Activated CD8-positive, alpha-beta memory T cell treated with anti-CD3 and anti-CD28 coated beads for 48 hours (primary cell): ENCODE results near the gene CERS6.
"Not testable (repeated sequence)": the region's sequence is repeated elsewhere in the genome, so short reads cannot be mapped to it uniquely, and the experiment has no call there.

Experiments
- DNase-seq, 3 experiments: peaks; one replicate each; pipeline ENCODE4 v3.0.0-alpha.2; 2020; ENCODE audit warnings: low read depth in 2 of 3, low spot score in 2 of 3

CERS6 gene

DNA sequence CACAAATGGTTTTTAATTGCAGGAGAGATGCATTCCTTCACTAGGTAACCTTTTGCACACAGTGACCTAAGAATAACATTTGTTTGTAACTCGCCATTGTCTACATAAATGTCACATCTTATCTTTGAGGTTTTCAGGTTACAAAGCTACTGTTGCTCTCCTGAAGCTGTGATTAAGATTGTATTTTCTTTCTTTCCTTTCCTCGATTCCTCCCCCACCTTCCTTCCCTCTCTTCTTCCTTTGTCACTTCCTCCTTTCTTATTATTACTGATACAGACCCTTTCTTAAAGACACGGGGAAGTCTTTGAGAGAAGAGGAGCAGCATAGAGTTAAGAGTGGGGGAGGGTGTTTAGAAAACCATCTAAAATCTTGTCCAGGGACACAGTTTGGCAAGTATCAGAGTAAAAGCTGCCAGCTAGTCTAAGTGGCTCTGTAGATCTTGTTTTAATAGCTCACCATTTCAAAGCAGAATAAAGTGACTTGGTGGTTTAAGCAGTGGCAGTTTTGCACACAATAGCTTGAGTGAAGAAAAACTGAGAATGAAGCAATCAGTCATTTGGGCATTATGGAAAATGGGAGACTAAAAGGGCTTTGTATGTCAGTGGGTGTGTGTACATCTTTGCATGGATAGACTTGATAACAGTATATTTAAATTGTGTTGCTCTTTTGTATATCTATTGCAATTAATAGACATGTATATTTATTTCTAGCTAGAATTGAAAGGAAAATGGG, 10.9 kb downstream of the CERS6 start:
- no peak for DNase-seq

DNA sequence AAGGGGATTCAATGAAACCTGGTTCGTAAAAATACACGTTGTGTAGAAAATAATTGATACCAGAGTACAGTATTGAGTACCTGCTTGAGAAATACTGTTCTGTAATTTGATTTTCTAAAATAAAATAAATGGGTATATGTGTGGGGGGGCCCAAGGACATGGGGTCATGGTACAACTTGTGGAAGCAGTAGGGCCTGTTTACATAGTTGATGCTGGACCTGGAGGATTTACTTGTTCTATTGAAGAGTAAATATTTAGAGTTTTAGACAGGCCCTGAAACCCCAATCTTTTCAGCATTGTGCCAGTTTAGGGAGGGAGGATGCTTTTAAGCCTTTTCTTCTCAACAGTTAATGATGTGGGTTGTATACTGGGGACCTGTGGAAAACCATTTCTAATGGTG, 11.7 kb downstream of the CERS6 start:
- no peak for DNase-seq

DNA sequence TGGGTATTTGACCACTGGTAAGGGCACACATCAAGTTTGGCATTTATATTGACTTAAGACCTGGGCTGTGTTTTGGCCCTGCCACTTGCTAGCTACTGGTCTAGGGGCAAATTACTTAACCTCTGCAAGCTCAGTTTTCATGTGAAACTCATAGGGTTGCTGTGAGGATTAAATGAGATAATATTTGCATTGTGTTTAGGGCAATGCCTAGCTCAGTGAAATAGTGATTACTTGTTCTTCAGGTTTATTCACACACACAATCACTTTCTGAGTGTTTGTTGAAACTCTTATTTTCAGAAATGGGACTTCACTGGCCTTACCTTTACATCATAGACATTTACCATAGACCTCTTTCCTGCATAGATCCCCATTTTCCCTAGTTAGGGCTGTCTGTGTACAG, 12.3 kb downstream of the CERS6 start:
- DNase-seq: no peak

DNA sequence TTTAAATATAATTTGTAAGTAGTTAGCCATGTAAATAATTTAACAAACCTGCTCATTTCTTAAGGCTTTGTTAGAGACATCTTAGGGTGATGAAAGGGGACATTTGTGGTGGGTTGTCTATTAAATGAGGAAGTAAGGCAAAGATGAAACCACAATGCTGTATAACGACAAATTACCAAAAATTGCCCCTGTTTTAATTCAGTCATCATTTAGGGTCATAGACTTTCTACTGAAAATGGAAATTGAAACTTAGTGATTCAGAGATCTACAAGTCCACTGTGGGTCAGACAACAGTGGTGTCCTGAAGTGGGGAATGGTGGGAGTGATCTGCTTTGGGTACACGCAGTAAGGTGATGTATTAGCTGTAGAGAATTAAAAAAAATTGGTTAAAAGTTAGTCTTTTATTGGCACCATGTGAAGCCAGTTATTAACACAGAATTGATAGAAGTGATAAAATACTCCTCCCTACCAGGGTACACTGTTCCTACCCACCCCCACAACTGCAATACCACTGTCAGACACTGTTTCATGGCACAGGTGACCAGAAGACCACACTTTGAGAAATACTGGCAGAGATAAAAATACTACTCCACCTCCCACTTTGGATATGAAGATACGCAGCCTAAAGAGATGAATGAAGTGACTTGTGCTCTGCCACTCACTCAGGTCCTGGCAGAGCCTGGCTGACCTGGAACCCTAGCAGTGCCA, 13.4 kb downstream of the CERS6 start:
- DNase-seq: no peak

DNA sequence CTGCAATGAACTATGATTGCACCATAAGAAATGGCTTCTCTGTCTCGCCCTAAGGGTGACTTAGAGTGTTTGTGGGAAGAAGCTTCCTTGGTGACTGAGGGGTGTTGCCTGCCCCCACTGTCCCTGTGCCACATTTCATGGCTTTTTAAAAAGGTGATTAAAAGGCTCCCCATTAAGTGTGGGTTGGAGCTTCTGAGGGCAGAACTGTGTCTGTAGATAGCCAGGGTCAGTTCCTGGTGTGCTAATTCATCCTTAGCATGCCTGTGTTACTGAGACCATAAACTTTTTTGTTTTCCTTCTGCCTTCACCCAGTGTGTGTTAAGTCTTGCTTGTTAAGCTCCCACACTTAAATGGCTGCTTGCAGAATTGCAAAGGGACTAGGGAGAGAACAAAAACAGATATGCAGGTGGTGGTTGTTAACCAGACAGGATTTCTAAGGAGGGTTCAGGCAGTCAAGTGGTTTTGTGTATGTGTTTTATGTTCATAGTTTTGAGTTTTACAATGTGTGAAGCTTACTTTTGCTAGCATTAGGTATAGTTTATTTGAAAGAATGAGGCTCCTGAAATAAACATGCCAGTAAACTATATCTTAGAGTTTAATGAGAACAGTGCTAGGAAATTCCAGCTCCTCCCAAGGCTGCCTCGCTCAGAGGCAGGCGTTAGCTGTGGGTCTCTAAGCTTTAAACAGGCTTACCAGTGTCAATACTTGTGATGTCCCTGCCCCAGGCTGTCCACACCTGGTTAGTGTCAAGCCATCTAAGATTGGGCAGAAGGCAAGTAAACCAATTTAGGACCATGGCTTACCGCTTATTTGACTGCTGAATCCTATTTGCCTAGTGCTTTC, 14.5 kb downstream of the CERS6 start:
- DNase-seq: no peak

DNA sequence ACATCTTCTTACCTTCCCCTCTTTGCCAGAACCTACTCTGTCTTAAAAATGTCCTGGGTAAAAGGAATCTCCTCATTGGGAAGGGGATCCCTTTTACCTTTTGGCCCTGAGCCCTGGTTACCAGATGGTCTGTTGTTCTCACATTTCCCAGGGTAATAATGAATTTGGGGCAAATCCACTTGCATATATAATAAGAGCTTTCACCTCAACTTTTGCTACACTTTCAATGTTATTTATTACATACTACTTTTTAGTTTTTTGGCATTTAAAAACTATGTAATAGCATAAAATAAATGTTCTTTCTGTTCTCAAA, 15.0 kb downstream of the CERS6 start:
- no peak for DNase-seq

DNA sequence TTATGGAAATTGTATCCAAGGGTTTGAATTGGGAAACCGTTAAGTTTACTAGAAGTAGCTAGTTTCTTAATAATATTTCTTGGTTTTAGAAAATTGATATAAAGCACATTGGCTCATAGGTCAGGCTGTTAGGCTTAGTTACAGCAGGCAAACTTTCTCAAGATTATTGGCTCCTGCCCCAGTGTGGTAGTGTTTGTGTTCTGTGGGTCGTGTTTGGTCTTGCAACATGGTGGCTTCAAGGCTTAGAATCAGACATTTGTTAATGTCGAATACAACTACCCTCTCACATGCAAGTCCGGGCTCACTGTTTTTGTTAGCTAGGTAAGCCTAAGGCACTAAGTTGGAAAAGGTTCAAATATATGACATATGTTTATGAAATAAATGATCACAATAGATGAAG, 19.6 kb downstream of the CERS6 start:
- no peak for DNase-seq

DNA sequence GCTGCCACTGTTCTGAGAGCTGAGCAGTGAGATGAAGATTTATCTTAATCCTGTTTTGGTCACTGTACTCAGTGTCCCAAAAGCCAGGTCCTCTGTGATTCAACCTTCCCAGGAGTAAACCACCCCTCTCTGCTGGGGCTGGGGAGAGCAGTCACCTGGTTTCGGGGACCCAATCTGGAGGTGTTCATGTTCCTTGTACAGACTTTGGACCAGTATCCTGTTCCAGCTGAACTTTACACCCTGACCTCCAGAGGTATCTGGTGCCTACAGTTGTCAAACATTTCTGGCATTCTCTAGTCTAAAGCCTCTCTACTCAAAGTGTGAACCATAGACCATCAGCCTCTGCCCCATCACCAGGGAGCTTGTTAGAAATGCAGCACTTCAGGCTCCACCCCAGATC, 22.1 kb downstream of the CERS6 start:
- no peak for DNase-seq

DNA sequence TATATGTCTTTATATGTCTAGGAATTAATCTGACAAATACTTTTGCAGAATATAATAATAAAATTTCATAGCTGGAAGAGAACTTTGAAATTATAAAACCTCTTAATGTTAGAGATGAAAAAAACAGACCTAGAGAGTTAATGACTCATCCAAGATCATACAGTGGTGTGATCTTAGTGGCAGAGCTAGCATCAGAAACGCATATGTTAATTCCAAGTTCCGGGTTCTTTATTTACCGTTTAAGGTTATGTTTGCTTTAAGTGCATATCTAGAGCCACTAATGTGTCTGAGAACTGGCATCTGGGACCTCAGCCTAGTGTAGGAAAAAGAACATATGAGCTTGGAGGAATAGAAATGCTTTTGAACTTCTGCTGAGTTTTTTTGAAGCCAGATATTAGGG, 24.3 kb downstream of the CERS6 start:
- no peak for DNase-seq

DNA sequence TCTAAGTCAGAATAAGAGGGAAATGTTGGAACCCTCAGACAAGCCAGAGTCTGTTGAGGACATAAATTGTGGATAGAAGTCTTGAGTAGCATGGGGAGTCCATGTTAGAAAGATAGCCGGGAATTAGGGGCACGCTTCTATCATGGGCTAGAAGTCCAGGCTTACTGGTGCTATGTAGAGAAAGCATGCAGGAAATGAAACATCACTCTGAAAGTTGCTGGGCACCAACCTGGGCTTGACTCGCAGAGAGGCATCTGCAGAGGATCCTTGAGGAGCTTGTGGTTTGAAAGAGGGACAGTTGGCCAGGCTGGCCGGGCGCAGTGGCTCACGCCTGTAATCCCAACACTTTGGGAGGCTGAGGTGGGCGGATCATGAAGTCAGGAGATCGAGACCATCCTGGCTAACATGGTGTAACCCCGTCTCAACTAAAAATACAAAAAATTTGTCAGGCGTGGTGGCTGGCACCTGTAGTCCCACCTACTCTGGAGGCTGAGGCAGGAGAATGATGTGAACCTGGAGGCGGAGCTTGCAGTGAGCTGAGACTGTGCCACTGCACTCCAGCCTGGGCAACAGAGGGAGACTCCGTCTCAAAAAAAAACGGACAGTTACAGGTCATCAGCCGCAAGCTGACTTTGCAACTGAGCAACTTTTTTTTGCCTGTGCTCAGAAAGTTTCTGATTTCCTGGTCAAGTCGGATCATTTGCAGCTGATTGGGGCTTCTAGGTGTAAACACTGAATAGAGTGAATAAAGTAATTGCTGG, 24.9 kb downstream of the CERS6 start:
- no peak for DNase-seq

DNA sequence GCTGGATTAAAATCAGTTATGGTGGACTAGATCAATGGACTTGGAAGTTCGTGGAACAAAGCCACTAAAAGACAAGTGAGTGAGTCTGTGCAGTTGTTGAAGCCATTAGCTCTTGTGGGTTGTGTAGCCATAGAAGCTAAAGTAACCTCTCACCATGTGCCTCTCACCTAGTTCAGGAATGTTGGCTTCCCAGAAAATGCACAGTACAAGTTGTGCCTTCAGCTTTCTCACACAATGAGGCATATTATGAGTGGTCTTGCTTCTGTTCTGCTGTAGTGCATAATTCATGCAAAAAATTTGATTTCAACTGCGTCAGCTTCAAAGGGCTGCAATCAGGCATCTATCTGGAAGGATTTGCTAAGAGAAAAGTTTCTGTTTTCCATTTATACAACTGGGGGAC, 26.2 kb downstream of the CERS6 start:
- no peak for DNase-seq

DNA sequence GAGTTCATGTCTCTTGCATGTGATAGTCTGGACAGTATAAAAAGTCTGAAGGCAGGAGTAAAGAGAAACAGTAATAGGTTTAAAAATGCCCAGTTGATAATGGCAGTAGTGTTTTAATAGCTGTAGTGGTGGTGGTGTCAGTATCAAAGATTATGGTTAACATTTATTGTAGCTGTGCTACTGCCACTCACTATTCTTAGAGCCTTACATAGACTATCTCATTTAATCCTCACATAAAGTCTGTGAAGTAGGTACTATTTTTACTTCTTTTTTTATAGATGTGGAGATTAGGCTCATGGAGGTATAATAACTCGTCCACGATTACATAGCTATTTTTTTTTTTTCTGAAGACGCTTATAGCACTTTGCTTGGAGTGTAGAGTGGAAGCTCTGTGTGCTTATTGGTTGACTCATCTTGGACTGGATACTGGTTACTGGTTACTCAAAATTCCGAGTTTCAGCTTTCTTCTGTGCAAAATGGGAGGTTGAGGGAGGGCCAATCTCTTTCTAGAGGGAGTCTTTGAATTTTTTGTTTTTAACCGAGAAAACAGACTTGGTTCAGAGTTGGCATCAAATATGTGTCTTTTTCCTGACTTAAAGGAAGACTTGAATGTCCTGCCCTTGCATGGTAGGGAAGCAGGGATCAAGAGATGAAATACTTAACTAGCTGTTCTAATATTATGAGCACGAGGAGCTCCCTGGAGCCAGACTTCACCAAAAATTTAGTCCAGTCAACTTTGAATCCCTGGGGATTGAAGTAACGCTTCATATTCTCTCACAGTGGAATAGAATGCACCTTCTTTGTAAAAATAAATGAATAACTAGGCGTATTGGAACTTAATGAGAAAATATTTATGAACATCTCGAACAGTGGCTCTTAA, 27.1 kb downstream of the CERS6 start:
- DNase-seq: no peak

DNA sequence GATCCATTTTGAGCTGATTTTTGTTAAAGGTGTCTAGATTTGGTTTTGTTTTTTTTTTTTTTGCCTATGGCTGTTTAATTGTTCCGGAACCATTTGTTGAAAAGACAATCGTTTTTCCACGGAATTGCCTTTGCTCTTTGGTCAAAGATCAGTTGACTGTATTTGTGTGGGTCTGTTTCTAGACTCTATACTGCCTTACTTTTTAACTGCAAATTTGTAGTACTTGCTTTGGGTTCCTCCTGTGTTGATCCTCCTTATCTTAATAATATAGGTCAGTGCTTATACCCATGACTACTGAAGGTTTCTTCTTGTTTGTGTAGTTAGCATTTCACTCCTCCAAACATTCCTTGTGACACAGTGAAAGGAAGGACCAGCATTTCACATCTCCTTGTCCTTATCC, 30.4 kb downstream of the CERS6 start:
- no peak for DNase-seq

DNA sequence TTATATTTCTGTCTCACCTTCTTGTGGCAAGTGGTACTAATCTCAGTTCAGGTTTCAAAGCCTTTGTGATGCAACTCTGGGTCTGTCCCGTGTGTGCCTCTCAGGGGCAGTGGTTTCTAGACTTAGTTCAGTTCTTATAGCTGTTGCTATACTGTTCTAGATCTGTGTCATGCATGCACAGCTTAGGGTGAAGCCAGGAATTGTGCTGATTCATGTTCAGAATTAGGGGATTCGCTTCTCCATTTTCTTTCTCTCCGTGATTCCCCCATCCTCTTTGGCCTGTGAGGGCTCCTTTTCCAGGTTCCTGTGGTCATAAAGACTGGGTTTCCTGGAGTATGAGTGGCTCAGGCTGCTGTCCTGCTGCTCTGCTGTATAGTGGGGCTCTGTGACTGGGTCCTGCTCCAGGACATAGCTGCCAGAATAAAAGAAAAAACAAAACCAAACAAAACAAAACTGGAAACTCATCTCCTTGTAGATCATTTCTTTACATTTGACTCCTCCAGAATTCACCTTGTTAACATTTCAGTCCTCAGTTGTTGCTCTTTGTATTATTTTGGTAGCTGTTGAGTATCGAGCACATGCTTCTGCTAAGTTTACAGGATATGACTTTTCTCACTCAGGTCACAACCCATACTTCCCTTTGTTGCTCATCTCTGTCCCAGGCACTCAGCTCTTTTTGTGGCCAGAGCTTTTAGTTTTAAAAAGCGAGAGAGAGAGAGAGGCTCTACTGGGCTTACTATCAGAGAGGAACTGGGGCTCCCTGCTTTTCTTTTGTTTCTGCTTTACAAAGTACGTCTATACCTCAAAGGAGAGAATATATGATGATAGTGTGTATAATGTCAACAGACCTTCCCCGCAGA, 34.2 kb downstream of the CERS6 start:
- DNase-seq: peak in 1 of 3 experiments; percentile 11

DNA sequence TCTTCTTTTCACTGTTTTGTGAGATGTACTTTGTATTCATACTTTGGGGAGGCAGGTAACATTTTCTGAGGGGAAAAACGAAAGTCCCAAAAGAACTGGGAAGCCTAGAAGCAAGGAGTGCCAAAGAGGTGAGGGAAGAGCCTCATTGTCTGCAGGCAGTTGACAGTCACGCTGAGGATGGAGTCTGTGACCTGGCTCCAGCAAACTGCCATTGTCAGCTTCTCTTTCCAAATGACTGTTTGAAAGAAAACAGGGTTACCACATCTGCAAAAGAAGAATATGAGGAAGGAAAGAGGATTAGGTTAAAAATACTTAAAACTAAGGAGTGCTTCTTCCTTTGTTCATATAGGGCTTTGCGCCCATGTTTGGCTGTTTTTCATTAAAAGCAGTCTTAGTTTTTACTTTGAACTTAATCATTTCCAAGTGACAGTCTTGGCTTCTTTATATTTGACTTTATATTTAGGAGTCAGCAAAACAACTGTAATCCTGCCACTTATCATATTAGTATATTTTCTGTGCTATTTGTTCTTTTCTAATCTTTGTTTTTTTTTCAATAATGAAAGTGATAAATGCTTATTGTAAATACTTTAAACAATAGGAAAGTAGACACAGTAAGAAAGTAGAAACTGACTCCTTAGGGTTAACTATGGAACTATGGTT, 35.0 kb downstream of the CERS6 start:
- no peak for DNase-seq

DNA sequence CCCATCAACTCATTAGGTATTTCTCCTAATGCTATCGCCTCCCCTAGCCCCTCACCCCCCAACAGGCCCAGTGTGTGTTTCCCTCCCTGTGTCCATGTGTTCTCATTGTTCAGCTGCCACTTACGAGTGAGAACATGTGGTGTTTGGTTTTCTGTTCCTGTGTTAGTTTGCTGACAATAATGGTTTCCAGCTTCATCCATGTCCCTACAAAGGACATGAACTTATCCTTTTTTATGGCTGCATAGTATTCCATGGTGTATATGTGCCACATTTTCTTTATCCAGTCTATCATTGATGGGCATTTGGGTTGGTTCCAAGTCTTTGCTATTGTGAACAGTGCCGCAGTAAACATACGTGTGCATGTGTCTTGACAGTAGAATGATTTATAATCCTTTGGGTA, 35.7 kb downstream of the CERS6 start:
- not testable (repeated sequence) for DNase-seq

DNA sequence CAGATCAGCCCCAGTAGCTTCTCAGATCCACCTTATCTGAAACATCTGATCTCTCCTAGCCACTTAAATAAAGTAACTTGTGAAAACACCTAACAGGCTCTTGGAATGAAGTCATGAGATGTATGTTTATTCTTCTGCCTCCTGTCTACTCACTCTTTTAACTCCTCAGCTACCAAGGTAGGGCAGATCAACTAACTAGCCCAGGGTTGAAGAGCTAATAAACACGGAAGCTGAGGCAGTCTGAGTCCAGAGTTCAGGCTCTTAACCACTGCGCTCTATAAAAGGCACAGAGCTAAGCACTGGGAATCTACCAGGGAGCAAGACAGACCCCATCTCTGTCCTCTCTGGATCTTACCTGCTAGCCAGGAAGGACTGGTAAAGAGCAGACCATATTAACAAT, 37.1 kb downstream of the CERS6 start:
- DNase-seq: not testable (repeated sequence)

DNA sequence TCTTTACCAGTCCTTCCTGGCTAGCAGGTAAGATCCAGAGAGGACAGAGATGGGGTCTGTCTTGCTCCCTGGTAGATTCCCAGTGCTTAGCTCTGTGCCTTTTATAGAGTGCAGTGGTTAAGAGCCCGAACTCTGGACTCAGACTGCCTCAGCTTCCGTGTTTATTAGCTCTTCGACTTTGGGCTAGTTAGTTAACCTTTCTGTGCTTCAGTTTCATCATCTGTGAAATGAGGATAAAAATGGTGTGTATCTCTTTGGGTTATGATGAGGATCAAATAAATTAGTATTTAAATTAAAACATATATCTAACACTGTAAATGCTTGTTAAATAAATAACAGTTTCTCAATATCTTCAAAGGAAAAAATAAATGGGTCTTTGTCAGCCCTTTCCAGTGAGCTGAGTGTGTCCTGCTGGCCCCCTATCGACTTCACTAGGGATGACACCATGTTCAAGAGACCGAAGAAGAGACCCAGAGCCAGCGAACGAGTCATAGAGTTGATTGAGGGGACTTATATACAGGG, 38.2 kb downstream of the CERS6 start:
- DNase-seq: no peak

DNA sequence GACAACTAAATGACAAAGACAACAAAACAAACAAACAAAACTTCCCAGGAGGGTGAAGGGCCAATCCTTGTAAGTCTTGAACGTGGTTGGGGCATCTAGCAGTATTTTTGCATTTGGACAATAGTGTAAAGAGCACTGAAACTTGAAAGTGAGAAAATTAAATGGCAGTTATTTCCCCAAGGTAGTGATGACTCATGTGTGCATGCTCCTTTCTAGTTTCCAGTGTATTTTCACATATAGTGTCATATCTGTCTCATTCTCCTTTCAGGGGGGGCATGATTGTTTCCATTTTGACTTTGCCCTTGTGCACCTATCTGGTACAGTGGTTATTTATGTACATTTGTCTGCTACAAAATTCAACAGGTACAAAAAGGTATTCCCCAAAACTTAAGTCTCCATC, 39.5 kb downstream of the CERS6 start:
- no peak for DNase-seq
